H1 (cell line): Measurements from ENCODE around the gene KCTD2. TPM values are rescaled to one million over a fixed set of nuclear protein-coding genes. Genes with fewer than 3 reads are reported as not detected.

Experiments
- CTCF ChIA-PET: fragments of 300-600 bp; sonication (Branson Sonifier 250); formaldehyde crosslinking; loops from one replicate; lab custom pipeline; 2021; ENCODE audit not compliant: partially characterized antibody; lab: Charles Lee
- POLR2A ChIA-PET: fragments of 300-600 bp; sonication (Branson Sonifier 250); formaldehyde crosslinking; loops from one replicate; lab custom pipeline; 2021; ENCODE audit warnings: inconsistent platforms; ENCODE audit not compliant: partially characterized antibody; lab: Charles Lee
- DNase-seq, 2 experiments: peaks; one replicate each; pipeline versions ENCODE4 v3.0.0 to v3.0.0-alpha.2; 2010 to 2022; ENCODE audit warnings: low spot score in 2 of 2, low read depth in 1 of 2, mixed read lengths in 1 of 2
- FAIRE-seq: peaks from 2 replicates; lab custom pipeline; 2011; peaks lifted over from hg19 to GRCh38; lab: Jason Lieb, UNC
- H2AFZ ChIP-seq: 2 replicates; pipeline ENCODE4 v1.8.1; 2012; ENCODE audit warnings: low read length, inconsistent platforms
- H2AK5ac ChIP-seq: 2 replicates; pipeline ENCODE4 v1.6.1; 2013; ENCODE audit warnings: low read depth, low read length
- H2BK120ac ChIP-seq: replicated peaks from 2 replicates; pipeline ENCODE3; 2013; ENCODE audit warnings: low read depth, low read length, inconsistent platforms
- H2BK12ac ChIP-seq: 2 replicates; pipeline ENCODE4 v1.6.1; 2013; ENCODE audit warnings: low read depth, low read length
- H2BK15ac ChIP-seq: 2 replicates; pipeline ENCODE4 v1.6.1; 2013; ENCODE audit warnings: low read length
- H2BK20ac ChIP-seq: 2 replicates; pipeline ENCODE4 v1.6.1; 2013; ENCODE audit warnings: low read length
- H2BK5ac ChIP-seq: 2 replicates; pipeline ENCODE4 v1.6.1; 2013; ENCODE audit warnings: low read depth, low read length
- H3K14ac ChIP-seq: 2 replicates; pipeline ENCODE4 v1.6.1; 2013; ENCODE audit warnings: inconsistent platforms; ENCODE audit not compliant: insufficient read length
- H3K18ac ChIP-seq: 2 replicates; pipeline ENCODE4 v1.6.1; 2013; ENCODE audit warnings: low read length; ENCODE audit errors: extremely low read depth
- H3K23ac ChIP-seq: 2 replicates; pipeline ENCODE4 v1.6.1; 2013; ENCODE audit warnings: inconsistent platforms; ENCODE audit not compliant: insufficient read length
- H3K23me2 ChIP-seq: 2 replicates; pipeline ENCODE4 v1.6.1; 2013; ENCODE audit warnings: low read depth, low read length
- H3K27ac ChIP-seq: 2 replicates; pipeline ENCODE4 v1.6.1; 2011; ENCODE audit warnings: low read depth, low read length, inconsistent platforms
- H3K27me3 ChIP-seq, 4 experiments: replicated peaks in 1 of 4; 1 replicate in 1 of 4; 2 replicates in 3 of 4; pipeline versions ENCODE4 v1.6.1 to v1.8.1; 2011 to 2013; ENCODE audit warnings: low read length in 3 of 4, mild to moderate bottlenecking in 3 of 4, inconsistent platforms in 2 of 4, mixed read lengths in 2 of 4, moderate library complexity in 1 of 4; ENCODE audit not compliant: control insufficient read depth in 3 of 4, insufficient read depth in 3 of 4; ENCODE audit errors: extremely low read depth in 1 of 4
- H3K36me3 ChIP-seq, 4 experiments: 2 replicates each; pipeline versions ENCODE4 v1.6.1 to v1.8.1; 2011 to 2013; ENCODE audit warnings: mild to moderate bottlenecking in 4 of 4, low read length in 3 of 4, moderate library complexity in 2 of 4, control low read depth in 1 of 4, inconsistent platforms in 1 of 4; ENCODE audit not compliant: insufficient read depth in 4 of 4, control insufficient read depth in 2 of 4
- H3K4ac ChIP-seq: replicated peaks from 2 replicates; pipeline ENCODE3; 2013; ENCODE audit warnings: low read length, low read depth, mixed read lengths, inconsistent platforms; ENCODE audit not compliant: insufficient read length
- H3K4me1 ChIP-seq, 4 experiments: replicated peaks in 1 of 4; 1 replicate in 1 of 4; 2 replicates in 3 of 4; pipeline versions ENCODE4 v1.6.1 to v1.8.1; 2011 to 2013; ENCODE audit warnings: low read length in 3 of 4, inconsistent platforms in 2 of 4, mixed read lengths in 1 of 4; ENCODE audit not compliant: insufficient read depth in 4 of 4, control insufficient read depth in 3 of 4
- H3K4me2 ChIP-seq, 2 experiments: 2 replicates each; pipeline versions ENCODE4 v1.6.1 to v1.8.1; 2011 to 2013; ENCODE audit warnings: low read depth in 2 of 2, low read length in 2 of 2, control low read depth in 1 of 2, inconsistent platforms in 1 of 2, mild to moderate bottlenecking in 1 of 2; ENCODE audit not compliant: insufficient read depth in 1 of 2
- H3K4me3 ChIP-seq, 4 experiments: fragments of 200-600, 300-600 bp in 1 of 4; sonication (generic), shearing (Covaris generic), sonication (Bioruptor Twin) in 1 of 4; 2 replicates each; pipeline versions ENCODE4 v1.5.1 to v1.8.1; 2011 to 2016; ENCODE audit warnings: low read length in 4 of 4, low read depth in 3 of 4, control low read depth in 2 of 4, inconsistent platforms in 2 of 4, mild to moderate bottlenecking in 2 of 4, mixed read lengths in 1 of 4, moderate library complexity in 1 of 4; ENCODE audit not compliant: insufficient read depth in 2 of 4; ENCODE audit errors: extremely low read depth in 1 of 4
- H3K56ac ChIP-seq: replicated peaks from 2 replicates; pipeline ENCODE3; 2013; ENCODE audit warnings: low read depth, mild to moderate bottlenecking, mixed read lengths, low read length, inconsistent platforms; ENCODE audit not compliant: insufficient read length
- H3K79me1 ChIP-seq: 2 replicates; pipeline ENCODE4 v1.6.1; 2013; ENCODE audit warnings: low read depth, low read length, control low read depth
- H3K79me2 ChIP-seq, 2 experiments: 2 replicates each; pipeline versions ENCODE4 v1.6.1 to v1.8.1; 2012 to 2013; ENCODE audit warnings: low read length in 2 of 2, mild to moderate bottlenecking in 2 of 2, inconsistent platforms in 1 of 2; ENCODE audit not compliant: insufficient read depth in 2 of 2, control insufficient read depth in 1 of 2
- H3K9ac ChIP-seq, 4 experiments: replicated peaks in 1 of 4; 1 replicate in 1 of 4; 2 replicates in 3 of 4; pipeline versions ENCODE4 v1.6.1 to v1.8.1; 2011 to 2013; ENCODE audit warnings: low read depth in 3 of 4, low read length in 3 of 4, control low read depth in 2 of 4, mild to moderate bottlenecking in 2 of 4, moderate library complexity in 2 of 4, inconsistent platforms in 1 of 4; ENCODE audit errors: extremely low read depth in 1 of 4
- H3K9me3 ChIP-seq, 2 experiments: 2 replicates each; pipeline versions ENCODE4 v1.6.1 to v1.8.1; 2012 to 2013; ENCODE audit warnings: mild to moderate bottlenecking in 2 of 2, moderate library complexity in 2 of 2, control low read depth in 1 of 2, inconsistent platforms in 1 of 2, low read depth in 1 of 2, low read length in 1 of 2, mixed read lengths in 1 of 2; ENCODE audit not compliant: insufficient read depth in 2 of 2
- H4K20me1 ChIP-seq, 2 experiments: replicated peaks in 1 of 2; 2 replicates each; pipeline versions ENCODE3 to v1.8.1; 2011 to 2013; ENCODE audit warnings: inconsistent platforms in 2 of 2, low read length in 2 of 2, mild to moderate bottlenecking in 1 of 2; ENCODE audit not compliant: insufficient read depth in 2 of 2, control insufficient read depth in 1 of 2
- H4K5ac ChIP-seq: 2 replicates; pipeline ENCODE4 v1.6.1; 2013; ENCODE audit warnings: low read length, low read depth, mixed read lengths, inconsistent platforms; ENCODE audit not compliant: insufficient read length
- H4K8ac ChIP-seq: 2 replicates; pipeline ENCODE4 v1.8.0; 2013; ENCODE audit warnings: mild to moderate bottlenecking, moderate library complexity, low read length, inconsistent platforms; ENCODE audit not compliant: insufficient read depth; ENCODE audit errors: extremely low read depth
- H4K91ac ChIP-seq: replicated peaks from 2 replicates; pipeline ENCODE3; 2013; ENCODE audit warnings: low read length, mixed read lengths, inconsistent platforms; ENCODE audit not compliant: insufficient read length
- BACH1 ChIP-seq: IDR thresholded peaks from 2 replicates; pipeline ENCODE4 v1.6.1; 2012; ENCODE audit warnings: low read length, improper control_type of control experiment
- BRCA1 ChIP-seq: IDR thresholded peaks from 2 replicates; pipeline ENCODE4 v1.6.1; 2012; ENCODE audit warnings: low read depth, low read length, improper control_type of control experiment
- CHD1 ChIP-seq: IDR thresholded peaks from 2 replicates; pipeline ENCODE4 v1.6.1; 2012; ENCODE audit warnings: low read depth, low read length, improper control_type of control experiment
- EGR1 ChIP-seq: IDR thresholded peaks from 2 replicates; pipeline ENCODE4 v1.6.1; 2011; ENCODE audit warnings: low read depth, low read length, borderline replicate concordance
- HDAC6 ChIP-seq: IDR thresholded peaks from one replicate; pipeline ENCODE4 v1.7.1; 2012; ENCODE audit warnings: low read depth, mild to moderate bottlenecking, inconsistent platforms, low read length, moderate library complexity
- KDM4A ChIP-seq: IDR thresholded peaks from one replicate; pipeline ENCODE4 v1.7.1; 2012; ENCODE audit warnings: low read depth, mild to moderate bottlenecking, moderate library complexity, low read length, inconsistent platforms; ENCODE audit not compliant: severe bottlenecking
- PHF8 ChIP-seq: fragments of 200-600 bp; sonication (generic); conservative IDR thresholded peaks from 2 replicates; pipeline ENCODE4 v1.7.1; 2012; ENCODE audit warnings: low read depth, mild to moderate bottlenecking, inconsistent platforms, low read length, moderate library complexity
- RBBP5 ChIP-seq: IDR thresholded peaks from 2 replicates; pipeline ENCODE4 v1.7.1; 2012; ENCODE audit warnings: low read depth, mild to moderate bottlenecking, inconsistent platforms, low read length, moderate library complexity, borderline replicate concordance
- RFX5 ChIP-seq: IDR thresholded peaks from 2 replicates; pipeline ENCODE4 v1.6.1; 2011; ENCODE audit warnings: low read depth, low read length, improper control_type of control experiment, borderline replicate concordance
- RXRA ChIP-seq: IDR thresholded peaks from 2 replicates; pipeline ENCODE4 v1.6.1; 2011; ENCODE audit warnings: low read depth, mild to moderate bottlenecking, low read length, moderate library complexity; ENCODE audit not compliant: insufficient read depth
- SIX5 ChIP-seq: IDR thresholded peaks from 2 replicates; pipeline ENCODE4 v1.6.1; 2011; ENCODE audit warnings: mild to moderate bottlenecking, low read depth, low read length
- WGBS, 2 experiments: shearing (Covaris generic) in 1 of 2; methylation state at CpG; one replicate each; pipeline versions ENCODE4 v1.1.6 to v1.1.7; 2013 to 2015; ENCODE audit warnings: low lambda C conversion rate in 2 of 2, mixed read lengths in 2 of 2, inconsistent platforms in 1 of 2, low coverage in 1 of 2, missing lambda C conversion rate in 1 of 2; ENCODE audit not compliant: insufficient replicate concordance in 2 of 2, insufficient coverage in 1 of 2, insufficient read length in 1 of 2; ENCODE audit errors: extremely low coverage in 1 of 2, missing lambda C conversion rate in 1 of 2; 5-methylcytosine and 5-hydroxymethylcytosine counted together
- polyA plus RNA-seq, 7 experiments: library from polyadenylated mRNA; depleted of rRNA in 3 of 7; stranded (reverse) in 5 of 7; unstranded in 2 of 7; fragments of >200 nt in 5 of 7; fragments of 200-250 nt in 2 of 7; gene quantifications; 1 replicate in 5 of 7; 2 replicates in 1 of 7; 4 replicates in 1 of 7; pipeline versions ENCODE4 v1.2.1 to v1.2.3, GENCODE V29; 2011 to 2013; ENCODE audit warnings: missing spikeins in 2 of 7, mixed read lengths in 2 of 7
- total RNA-seq: library from RNA; stranded (reverse); fragmentation: NEBNext Ultra II Directional; extraction: Animal tissue kit (Norgen Biotek cat#: 25700); gene quantifications from 2 replicates; pipeline ENCODE4 v1.2.1, GENCODE V29; 2021

The KCTD2 gene
- total and polyA plus RNA-seq, 2 of the 8 experiments (the other 6 are each of a cell fraction or from before 2014, with no cell fraction given): 33.7 to 36.8 TPM

GRCh38 chr17:75063201-75063600 lies 16.2 kb downstream of the KCTD2 start:
- POLR2A ChIA-PET: interaction anchor here (0.8 to 1.7 kb wide), 4 partner anchors 25 to 120 kb away, joined by 3 to 5 read pairs (median 3); partner anchors contain the start of gene JPT1
- H3K4me2 ChIP-seq: no peak overlapping the region
- H3K9ac ChIP-seq: no peak overlapping the region
- no peaks in the 10 kb centered on the region for H3K9me3 ChIP-seq
- no peak overlapping the region for H3K4ac ChIP-seq
- H4K20me1 ChIP-seq: peaks cover 3 to 12% of the 10 kb centered on the region in 2 experiments
- no peak overlapping the region for H3K18ac ChIP-seq
- peaks cover 2% of the 10 kb centered on the region; the same call in 1 of the 2 replicates for H3K79me1 ChIP-seq
- no peaks in the 10 kb centered on the region; a peak in 1 of 7 replicates for H3K4me1 ChIP-seq
- H3K27me3 ChIP-seq: no peaks in the 10 kb centered on the region
- H3K36me3 ChIP-seq: peaks cover 20 to 55% (median 45%) of the 10 kb centered on the region in 4 experiments
- H2BK120ac ChIP-seq: no peak overlapping the region
- no peak overlapping the region for H2BK15ac ChIP-seq
- no peak for DNase-seq
- H4K8ac ChIP-seq: no peak overlapping the region
- H2AFZ ChIP-seq: no peak overlapping the region
- H3K79me2 ChIP-seq: no peaks in the 10 kb centered on the region
- H3K23me2 ChIP-seq: no peaks in the 10 kb centered on the region
- 92% methylated on average over 13 of the region's 13 CpGs; no CpG with 5 or more reads in 1 of the 2 experiments for WGBS, 2 experiments
- no peak overlapping the region for H4K91ac ChIP-seq
- no peak overlapping the region for H3K56ac ChIP-seq
- CTCF ChIA-PET: interaction anchor here (0.8 to 8.1 kb wide), 15 partner anchors 10 to 102 kb away, joined by 3 to 81 read pairs (median 13); partner anchors contain the start of gene SLC16A5
- no peak overlapping the region for H2AK5ac ChIP-seq
- no peak overlapping the region for H2BK12ac ChIP-seq
- no peak overlapping the region for H3K14ac ChIP-seq
- FAIRE-seq: no peak
- H4K5ac ChIP-seq: no peak overlapping the region
- TF ChIP-seq KDM4A (no peak), RXRA (no peak), CHD1 (no peak), EGR1 (no peak), BACH1 (no peak), PHF8 (no peak), RBBP5 (no peak), BRCA1 (no peak), HDAC6 (no peak), RFX5 (no peak), SIX5 (no peak)
- no peak overlapping the region for H3K23ac ChIP-seq
- H3K27ac ChIP-seq: no peak overlapping the region
- no peak overlapping the region for H3K4me3 ChIP-seq
- no peak overlapping the region for H2BK20ac ChIP-seq
- H2BK5ac ChIP-seq: no peak overlapping the region
